Upper lobe of right lung (tissue), 1 donor: ENCODE data around the gene SERTAD3. TPM values are rescaled to one million over a fixed set of nuclear protein-coding genes. Genes with fewer than 3 reads are reported as not detected.
A peak's percentile ranks its signal among the peaks of the same experiment; 100 is the strongest.
"Not testable (repeated sequence)": the region's sequence is repeated elsewhere in the genome, so short reads cannot be mapped to it uniquely, and the experiment has no call there.

Experiments
- ATAC-seq: fragments of 200-7000 bp; cut with Tn5 transposase; one replicate; pipeline ENCODE4 v1.9.1; 2020; ENCODE audit warnings: mild to moderate bottlenecking, moderate library complexity
- DNase-seq: peaks from one replicate; pipeline ENCODE4 v3.0.0-alpha.2; 2020
- H3K27ac ChIP-seq: fragments of 200-600 bp; one replicate; pipeline ENCODE4 v1.8.0; 2022
- H3K27me3 ChIP-seq: fragments of 200-600 bp; one replicate; pipeline ENCODE4 v1.8.0; 2022; ENCODE audit warnings: mild to moderate bottlenecking
- H3K36me3 ChIP-seq: fragments of 200-600 bp; one replicate; pipeline ENCODE4 v1.8.0; 2022
- H3K4me1 ChIP-seq: fragments of 200-600 bp; one replicate; pipeline ENCODE4 v1.8.0; 2022
- H3K4me3 ChIP-seq: fragments of 200-600 bp; one replicate; pipeline ENCODE4 v1.8.0; 2022; ENCODE audit warnings: mild to moderate bottlenecking
- H3K9me3 ChIP-seq: fragments of 200-600 bp; one replicate; pipeline ENCODE4 v1.8.0; 2022
- intact Hi-C: fragments of 100-400 bp; cut with DNase I; formaldehyde crosslinking; loops from one replicate; pipeline ENCODE4 v1.11.0; 2022
- total RNA-seq: library from RNA; stranded (reverse); fragmentation: NEBNext Ultra II Directional; extraction: Animal tissue kit (Norgen Biotek cat#: 25700); gene quantifications from one replicate; pipeline ENCODE4 v1.2.1, GENCODE V29; 2021
- TF ChIP-seq, protein P1 (sequence below): fragments of 200-600 bp; IDR thresholded peaks from one replicate; pipeline ENCODE4 v1.8.0; 2022; ENCODE audit warnings: antibody characterized with exemption
- donor health status: DM: no; HTN: yes; CAD: no; lungs with severe emphysema.

Gene SERTAD3
- total RNA-seq, 1 donor from 2014 or later = 32.6 TPM

DNA sequence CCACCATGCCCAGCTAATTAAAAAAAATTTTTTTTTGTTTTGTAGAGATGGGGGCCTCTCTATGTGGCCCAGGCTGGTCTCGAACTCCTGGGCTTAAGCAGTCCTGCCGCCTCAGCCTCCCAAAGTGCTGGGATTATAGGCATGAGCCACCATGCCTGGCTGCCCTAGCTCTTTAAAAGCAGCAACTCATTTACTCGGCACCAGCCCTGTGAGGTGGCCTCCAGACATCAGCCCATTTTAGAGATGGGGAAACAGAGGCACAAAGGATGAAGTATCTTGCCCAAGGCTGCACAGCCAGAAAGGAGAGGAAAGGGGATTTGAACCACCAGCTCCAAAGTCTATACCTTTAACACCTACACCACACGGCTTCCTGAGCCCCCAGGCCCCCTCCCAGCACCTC, 31.3 kb downstream of the SERTAD3 start:
- DNase-seq = no peak
- H3K36me3 ChIP-seq = no peaks in the 10 kb centered on the region
- H3K4me3 ChIP-seq = peak overlapping the region; percentile 40
- H3K27me3 ChIP-seq = no peaks in the 10 kb centered on the region
- peaks cover 31% of the 10 kb centered on the region for H3K4me1 ChIP-seq
- no peaks in the 10 kb centered on the region for H3K9me3 ChIP-seq
- TF ChIP-seq, protein P1, sequence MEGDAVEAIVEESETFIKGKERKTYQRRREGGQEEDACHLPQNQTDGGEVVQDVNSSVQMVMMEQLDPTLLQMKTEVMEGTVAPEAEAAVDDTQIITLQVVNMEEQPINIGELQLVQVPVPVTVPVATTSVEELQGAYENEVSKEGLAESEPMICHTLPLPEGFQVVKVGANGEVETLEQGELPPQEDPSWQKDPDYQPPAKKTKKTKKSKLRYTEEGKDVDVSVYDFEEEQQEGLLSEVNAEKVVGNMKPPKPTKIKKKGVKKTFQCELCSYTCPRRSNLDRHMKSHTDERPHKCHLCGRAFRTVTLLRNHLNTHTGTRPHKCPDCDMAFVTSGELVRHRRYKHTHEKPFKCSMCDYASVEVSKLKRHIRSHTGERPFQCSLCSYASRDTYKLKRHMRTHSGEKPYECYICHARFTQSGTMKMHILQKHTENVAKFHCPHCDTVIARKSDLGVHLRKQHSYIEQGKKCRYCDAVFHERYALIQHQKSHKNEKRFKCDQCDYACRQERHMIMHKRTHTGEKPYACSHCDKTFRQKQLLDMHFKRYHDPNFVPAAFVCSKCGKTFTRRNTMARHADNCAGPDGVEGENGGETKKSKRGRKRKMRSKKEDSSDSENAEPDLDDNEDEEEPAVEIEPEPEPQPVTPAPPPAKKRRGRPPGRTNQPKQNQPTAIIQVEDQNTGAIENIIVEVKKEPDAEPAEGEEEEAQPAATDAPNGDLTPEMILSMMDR = no peak
- intact Hi-C loops = no loop called here
- H3K27ac ChIP-seq = peak overlapping the region; percentile 36
- no peak for ATAC-seq

DNA sequence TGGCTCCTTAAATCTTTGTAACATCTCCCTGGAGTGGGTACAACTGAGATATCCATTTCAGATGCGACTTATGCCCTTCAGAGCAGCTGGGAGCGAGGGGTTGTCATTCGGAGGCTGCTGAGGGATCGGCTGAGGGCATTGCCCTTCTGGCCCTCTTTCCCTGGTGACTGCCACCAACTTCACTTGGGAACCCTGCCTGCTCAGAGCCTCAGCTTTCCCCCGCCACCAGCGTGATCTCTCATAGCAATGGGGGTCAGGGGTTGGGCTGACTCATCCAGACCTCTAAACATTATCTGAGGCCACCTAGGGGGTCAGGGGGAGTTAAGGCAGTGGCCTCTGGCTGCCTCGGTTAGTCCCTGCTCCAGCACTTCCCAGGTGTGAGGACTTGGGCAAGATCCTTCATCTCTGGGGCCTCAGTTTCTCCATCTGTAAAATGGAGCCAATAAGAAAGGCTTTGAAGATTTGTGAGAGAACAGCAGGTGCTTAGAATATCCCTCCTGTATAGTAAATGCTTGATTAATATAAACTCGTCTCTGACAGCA, 32.1 kb downstream of the SERTAD3 start:
- Histone ChIP-seq H3K36me3 (no peaks in the 10 kb centered on the region), H3K9me3 (no peaks in the 10 kb centered on the region), H3K4me3 (peak overlapping the region; percentile 40), H3K27ac (peak overlapping the region; percentile 72), H3K27me3 (no peaks in the 10 kb centered on the region), H3K4me1 (peaks cover 23% of the 10 kb centered on the region)
- ATAC-seq = no peak
- intact Hi-C loops = no loop called here
- no peak for DNase-seq
- TF ChIP-seq, protein P1 = no peak

DNA sequence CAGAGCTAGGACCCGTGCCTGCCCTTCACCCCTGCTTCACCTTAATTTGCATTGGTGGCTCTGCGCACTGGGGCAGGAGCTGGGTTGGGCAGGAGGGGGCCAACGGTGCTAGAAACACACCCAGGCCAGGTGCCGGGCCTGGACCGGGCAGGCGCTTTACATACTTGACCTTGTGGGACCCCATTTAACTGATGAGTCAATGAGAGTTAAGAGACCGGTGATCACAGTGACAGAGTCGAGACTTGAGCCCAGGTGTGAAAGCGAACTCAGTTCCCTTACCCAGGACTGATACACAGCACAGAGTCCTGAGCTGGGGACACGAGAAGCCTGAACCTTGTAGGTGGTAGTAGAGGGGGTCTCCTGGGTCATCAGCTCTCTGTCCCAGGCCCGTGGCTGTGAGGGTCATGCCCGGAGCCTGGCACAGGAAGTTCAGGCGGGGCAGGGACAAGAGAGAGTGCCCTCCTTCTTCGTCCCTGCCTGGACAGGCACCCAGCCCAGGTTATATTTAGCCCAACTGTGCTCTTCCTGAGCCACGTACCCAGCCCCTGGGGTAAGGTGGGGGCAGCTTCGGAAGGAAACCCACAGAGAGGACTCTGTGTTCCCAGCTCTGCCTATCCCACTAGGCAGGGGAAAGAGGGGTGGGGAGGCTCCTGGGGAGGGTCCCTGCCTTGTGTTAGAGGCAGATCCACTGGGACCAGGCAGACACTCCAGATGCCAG, 32.9 kb downstream of the SERTAD3 start:
- no peaks in the 10 kb centered on the region for H3K27me3 ChIP-seq

DNA sequence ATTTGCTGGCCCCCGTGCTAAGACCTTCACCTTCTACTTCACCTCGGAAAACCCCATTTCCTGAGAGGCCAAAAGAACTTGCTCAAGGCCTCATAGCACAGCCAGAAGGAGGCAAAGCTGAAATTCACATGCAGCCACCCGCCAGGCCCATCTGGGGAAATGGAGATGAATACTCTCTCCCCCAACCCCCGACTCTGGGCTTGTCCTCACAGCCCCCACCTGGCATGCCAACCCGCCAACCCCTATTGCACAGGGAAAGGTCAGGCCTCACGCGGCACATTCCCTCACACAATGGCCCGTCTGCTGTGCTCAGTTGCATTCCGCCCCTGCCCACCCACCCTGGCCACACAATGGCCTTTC, 34.1 kb downstream of the SERTAD3 start:
- Histone ChIP-seq H3K4me1 (peaks cover 5% of the 10 kb centered on the region), H3K9me3 (no peaks in the 10 kb centered on the region), H3K36me3 (no peaks in the 10 kb centered on the region), H3K27ac (no peak overlapping the region), H3K27me3 (no peaks in the 10 kb centered on the region), H3K4me3 (no peak overlapping the region)
- intact Hi-C loops = no loop called here
- no peak for ATAC-seq
- DNase-seq = no peak
- TF ChIP-seq, protein P1 = no peak

More for the DNA sequence above, 32.9 kb downstream of the SERTAD3 start:
- intact Hi-C loops = no loop called here
- peak; percentile 66 for ATAC-seq
- no peaks in the 10 kb centered on the region for H3K9me3 ChIP-seq
- peaks cover 15% of the 10 kb centered on the region for H3K4me1 ChIP-seq
- TF ChIP-seq, protein P1 = no peak
- no peak for DNase-seq
- H3K36me3 ChIP-seq = no peaks in the 10 kb centered on the region
- peak overlapping the region; percentile 40 for H3K4me3 ChIP-seq
- H3K27ac ChIP-seq = peak overlapping the region; percentile 72

DNA sequence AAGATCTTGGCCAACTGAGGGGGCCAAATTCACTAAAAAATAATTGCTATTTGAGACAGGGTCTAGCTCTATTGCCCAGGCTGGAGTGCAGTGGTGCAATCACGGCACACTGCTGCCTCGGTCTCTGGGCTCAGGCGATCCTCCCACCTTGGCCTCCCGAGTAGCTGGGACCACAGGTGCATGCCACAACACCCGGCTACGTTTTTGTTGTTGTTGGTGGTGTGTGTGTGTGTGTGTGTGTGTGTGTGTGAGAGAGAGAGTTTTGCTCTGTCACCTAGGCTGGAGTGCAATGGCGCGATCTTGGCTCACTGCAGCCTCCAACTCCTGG, 35.6 kb downstream of the SERTAD3 start:
- H3K9me3 ChIP-seq, DNase-seq, intact Hi-C loops, ATAC-seq, H3K27ac ChIP-seq, H3K36me3 ChIP-seq, H3K4me1 ChIP-seq, H3K4me3 ChIP-seq, H3K27me3 ChIP-seq: not testable (repeated sequence)

DNA sequence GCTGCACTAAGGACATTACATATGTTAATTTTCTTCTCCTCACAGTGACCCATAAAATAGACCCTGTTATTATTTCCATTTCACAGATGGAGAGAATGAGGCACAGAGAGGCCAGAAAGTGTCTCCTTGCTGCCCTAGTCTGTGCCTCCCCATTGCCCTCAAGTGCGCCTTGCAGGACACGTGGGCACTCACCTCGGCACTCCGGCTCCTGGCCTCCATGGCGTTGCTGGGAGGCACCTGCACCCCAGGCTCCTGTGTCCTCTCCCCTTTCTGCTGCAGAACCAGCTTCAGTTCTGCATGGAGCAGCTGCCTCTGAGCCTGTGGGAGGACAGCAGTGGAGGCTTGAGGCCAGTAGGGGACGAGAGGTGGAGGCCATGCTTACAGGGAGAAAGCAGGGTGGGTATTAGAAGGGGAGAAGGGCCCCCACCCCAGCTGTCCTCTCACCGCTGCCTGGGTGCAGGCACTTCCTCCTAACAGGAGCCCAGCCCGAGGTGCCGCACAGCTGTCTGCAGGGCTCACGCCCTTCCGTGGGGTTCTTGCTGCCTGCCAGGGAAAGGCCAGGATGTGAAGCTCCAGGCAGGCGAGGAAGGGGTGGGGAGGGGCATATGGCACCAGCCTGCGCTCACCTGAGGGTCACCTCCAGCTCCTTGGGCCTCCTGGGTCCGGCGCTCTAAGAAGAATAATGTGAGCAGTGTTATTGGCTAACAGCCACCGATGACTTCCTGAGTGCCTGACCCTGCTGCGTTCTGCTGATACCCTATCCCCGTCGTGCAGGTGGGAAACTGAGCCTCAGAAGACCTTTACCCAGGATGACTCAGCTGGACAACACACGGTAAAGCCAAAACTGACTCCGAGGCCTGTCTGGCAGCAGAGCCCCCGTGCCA, 36.2 kb downstream of the SERTAD3 start:
- H3K4me3 ChIP-seq = no peak overlapping the region
- DNase-seq (no peak), ATAC-seq (no peak)
- TF ChIP-seq, protein P1 = no peak
- H3K4me1 ChIP-seq = peaks cover 4% of the 10 kb centered on the region
- H3K27ac ChIP-seq = no peak overlapping the region
- no peaks in the 10 kb centered on the region for H3K9me3 ChIP-seq
- intact Hi-C loops = no loop called here
- no peaks in the 10 kb centered on the region for H3K27me3 ChIP-seq
- H3K36me3 ChIP-seq = no peaks in the 10 kb centered on the region
